GM19468 (cell line): Measurements from ENCODE around the gene DKC1.
"Not testable (repeated sequence)": the region's sequence is repeated elsewhere in the genome, so short reads cannot be mapped to it uniquely, and the experiment has no call there.

Experiments
- ATAC-seq: cut with Tn5 transposase; IDR thresholded peaks from one replicate; pipeline ENCODE4 v1.9.1; 2021; ENCODE audit warnings: mild to moderate bottlenecking, moderate library complexity, moderate number of reproducible peaks; ENCODE audit not compliant: unreplicated experiment; ENCODE audit errors: extremely low read depth

DKC1 gene

DNA sequence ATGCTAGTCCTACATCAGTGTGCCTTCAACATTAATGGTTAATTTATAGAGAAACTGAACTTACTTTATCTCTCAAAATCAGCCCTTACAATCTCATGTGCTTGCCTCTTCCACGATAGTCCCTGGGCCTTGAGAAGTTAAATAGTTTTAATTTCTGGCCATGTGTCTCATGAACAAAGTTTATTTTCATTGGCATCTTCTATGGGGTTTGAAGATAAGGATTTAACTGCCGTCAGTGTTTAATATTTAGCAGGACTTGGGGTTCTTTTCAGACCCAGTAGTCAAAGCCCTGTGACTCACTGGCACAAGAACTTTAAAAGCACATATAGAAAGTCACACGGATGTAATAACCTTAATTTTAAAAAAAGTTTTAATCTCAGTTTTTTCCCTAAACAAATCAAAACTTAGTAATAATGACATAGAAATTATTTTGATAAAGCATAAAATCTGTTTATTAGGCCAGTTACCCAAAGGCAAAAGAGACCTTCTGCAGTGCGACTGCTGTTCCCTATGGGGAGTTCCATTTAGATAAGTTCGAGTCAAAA, 52.7 kb downstream of the DKC1 start:
- ATAC-seq = no peak

- ATAC-seq = not testable (repeated sequence)
Measured at GRCh38 chrX:154816326-154816898, 53.7 kb downstream of the DKC1 start.

DNA sequence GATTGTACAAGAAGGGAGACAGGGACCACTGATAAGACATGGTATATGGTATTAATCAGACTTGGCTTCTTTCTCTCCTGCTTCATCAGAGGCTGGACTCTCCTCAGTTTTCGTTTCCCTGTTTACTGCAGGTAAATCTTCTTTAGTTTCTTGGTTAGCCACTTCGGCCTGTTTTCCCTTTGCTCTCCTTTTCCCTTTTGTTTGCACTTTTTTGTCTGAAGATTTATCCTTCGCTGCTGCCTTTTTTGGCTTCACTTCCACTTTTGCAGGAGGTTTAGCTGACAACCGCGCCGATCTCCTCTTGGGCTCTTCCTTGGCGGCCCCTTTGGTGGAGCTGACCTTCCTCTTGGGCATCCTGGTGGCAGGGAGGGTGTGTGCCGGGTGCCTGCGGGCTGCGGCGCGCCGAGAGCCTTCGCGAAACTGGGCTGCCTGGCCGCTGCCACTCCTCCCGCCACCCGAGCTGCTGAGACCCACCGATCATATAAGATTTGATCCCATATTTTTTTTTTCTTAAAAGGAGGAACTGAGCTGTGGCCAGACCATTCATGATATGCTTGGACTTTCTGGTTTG, 54.5 kb downstream of the DKC1 start:
- ATAC-seq = not testable (repeated sequence)

GRCh38 chrX:154818916-154819770, 56.5 kb downstream of the DKC1 start:
- ATAC-seq = no peak

GRCh38 chrX:154819771-154820341, 57.2 kb downstream of the DKC1 start:
- peak; percentile 32 for ATAC-seq

GRCh38 chrX:154821523-154821922, 58.9 kb downstream of the DKC1 start:
- ATAC-seq = no peak

DNA sequence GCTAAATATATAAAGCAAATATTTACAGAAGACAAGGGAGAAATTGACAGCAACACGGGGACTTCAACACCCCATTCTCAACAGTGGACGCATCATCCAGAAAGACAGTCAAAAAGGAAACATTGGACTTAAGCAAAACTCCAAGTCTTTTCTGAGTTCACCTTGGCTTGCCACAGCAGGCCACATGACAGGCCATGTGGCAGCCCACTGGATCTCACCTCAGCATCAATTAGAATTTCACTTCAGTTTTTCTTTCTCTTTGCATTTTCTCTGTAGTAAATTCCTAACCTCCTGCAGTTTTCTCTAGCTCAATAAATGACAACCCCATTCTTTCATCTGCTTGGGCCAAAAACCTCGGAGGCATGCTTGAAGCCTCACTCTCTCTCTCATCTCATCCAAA, 59.4 kb downstream of the DKC1 start:
- no peak for ATAC-seq

GRCh38 chrX:154824638-154825037, 62.0 kb downstream of the DKC1 start:
- ATAC-seq = no peak

- ATAC-seq = not testable (repeated sequence)
Measured at GRCh38 chrX:154825586-154825985, 62.9 kb downstream of the DKC1 start.
